NB4 (cell line): ENCODE measurements around the gene PSPC1.

Source experiments
- CTCF ChIP-seq: IDR thresholded peaks from one replicate; pipeline ENCODE4 v1.5.1; 2012; ENCODE audit warnings: low read depth, low read length
- MAX ChIP-seq: IDR thresholded peaks from 2 replicates; pipeline ENCODE4 v1.6.1; 2011; ENCODE audit warnings: low read depth, low read length
- MYC ChIP-seq: IDR thresholded peaks from 2 replicates; pipeline ENCODE4 v1.6.1; 2011; ENCODE audit warnings: low read depth, low read length
- POLR2A ChIP-seq: IDR thresholded peaks from 2 replicates; pipeline ENCODE4 v1.6.1; 2011; ENCODE audit warnings: mild to moderate bottlenecking; ENCODE audit not compliant: insufficient read length; ENCODE audit errors: extremely low read depth

- TF ChIP-seq CTCF (no peak), MAX (no peak), POLR2A (no peak), MYC (no peak)
Measured at GRCh38 chr13:19764237-19764636, 18.5 kb downstream of the PSPC1 start.
